ENCODE results near the gene CAPRIN1.
"Not testable (repeated sequence)": the region's sequence is repeated elsewhere in the genome, so short reads cannot be mapped to it uniquely, and the experiment has no call there.

CAPRIN1 gene

DNA sequence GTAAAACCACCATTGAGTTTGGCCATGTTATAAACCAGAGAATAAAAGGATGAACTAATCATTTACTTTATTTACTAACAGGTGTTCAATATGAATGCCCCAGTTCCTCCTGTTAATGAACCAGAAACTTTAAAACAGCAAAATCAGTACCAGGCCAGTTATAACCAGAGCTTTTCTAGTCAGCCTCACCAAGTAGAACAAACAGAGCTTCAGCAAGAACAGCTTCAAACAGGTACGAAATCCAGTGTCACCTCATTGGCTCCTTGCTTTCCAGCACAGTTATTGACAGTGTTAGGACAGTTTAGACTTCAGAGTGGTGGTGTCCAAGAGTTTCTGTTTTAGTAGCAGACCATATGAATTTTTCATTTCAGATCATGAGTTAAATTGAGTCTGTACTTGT is 40.3 kb downstream of the CAPRIN1 start:
- no peak for DNase-seq (ENCODE audit: low read depth, low spot score)

DNA sequence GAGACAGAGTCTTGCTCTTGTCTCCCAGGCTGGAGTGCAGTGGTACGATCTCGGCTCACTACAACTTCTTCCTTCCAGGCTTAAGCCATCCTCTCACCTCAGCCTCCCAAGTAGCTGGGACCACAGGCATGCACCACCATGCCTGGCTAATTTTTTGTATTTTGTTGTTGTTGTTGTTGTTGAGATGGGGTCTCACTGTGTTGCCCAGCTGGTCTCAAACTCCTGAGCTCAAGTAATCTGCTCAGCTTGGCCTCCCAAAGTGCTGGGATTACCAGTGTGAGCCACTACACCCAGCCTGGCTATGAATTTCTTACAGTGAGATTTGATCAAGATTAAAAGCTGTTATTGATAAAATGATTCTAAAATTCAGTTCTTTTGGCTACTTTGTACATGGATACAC is 43.4 kb downstream of the CAPRIN1 start:
- DNase-seq (ENCODE audit: low read depth, low spot score), result not testable (repeated sequence)

DNA sequence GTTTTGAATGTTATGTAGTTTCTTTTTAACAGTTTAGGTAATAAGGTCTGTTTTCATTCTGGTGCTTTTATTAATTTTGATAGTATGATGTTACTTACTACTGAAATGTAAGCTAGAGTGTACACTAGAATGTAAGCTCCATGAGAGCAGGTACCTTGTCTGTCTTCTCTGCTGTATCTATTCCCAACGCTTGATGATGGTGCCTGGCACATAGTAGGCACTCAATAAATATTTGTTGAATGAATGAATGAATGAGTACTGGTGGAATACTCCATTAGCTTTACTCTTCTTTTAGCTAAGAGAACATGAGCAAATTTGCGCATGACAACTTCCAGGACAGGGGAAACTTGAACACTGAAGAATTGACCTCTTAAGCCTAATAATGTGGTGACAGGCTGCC is 47.3 kb downstream of the CAPRIN1 start:
- DNase-seq (ENCODE audit: low read depth, low spot score), result no peak

- DNase-seq (ENCODE audit: low read depth, low spot score), result no peak
Measured at GRCh38 chr11:34104680-34105078, 53.1 kb downstream of the CAPRIN1 start.

- DNase-seq (ENCODE audit: low read depth, low spot score), result peak; percentile 99
Measured at GRCh38 chr11:34105079-34105956, 53.8 kb downstream of the CAPRIN1 start, which contains the start of gene NAT10. Gene NAT10 (plus strand): TSS chr11:34105629. CDS start chr11:34108226, 2,597 bp downstream.

DNA sequence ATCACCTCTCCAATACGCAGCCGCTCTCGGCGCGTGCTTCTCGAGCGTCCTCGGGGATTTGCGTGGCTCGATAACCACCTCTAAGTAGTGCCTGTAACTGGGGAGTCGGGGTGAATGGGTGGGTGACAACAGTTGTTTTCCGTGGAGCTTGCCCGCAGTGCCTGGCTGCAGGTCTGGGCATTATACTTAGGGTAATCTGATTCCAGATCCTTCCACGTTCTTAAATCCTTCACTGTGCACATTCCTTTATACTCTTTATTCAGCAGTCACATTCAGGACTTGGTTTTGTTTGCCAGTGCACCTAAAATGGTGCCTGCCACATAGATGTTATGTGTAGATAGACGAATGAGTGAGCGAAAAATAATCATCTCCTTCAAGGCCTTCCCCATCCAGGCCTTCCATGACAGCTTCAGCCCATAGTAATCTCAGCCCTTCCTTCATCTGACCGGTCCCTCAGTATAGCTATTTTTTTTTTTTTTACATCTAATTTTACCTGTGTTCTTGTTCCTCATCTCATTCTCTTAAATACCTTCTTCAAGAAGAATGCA is 54.5 kb downstream of the CAPRIN1 start:
- DNase-seq (ENCODE audit: low read depth, low spot score), result no peak

- DNase-seq (ENCODE audit: low read depth, low spot score), result no peak
Measured at GRCh38 chr11:34111722-34112270, 60.3 kb downstream of the CAPRIN1 start.

DNA sequence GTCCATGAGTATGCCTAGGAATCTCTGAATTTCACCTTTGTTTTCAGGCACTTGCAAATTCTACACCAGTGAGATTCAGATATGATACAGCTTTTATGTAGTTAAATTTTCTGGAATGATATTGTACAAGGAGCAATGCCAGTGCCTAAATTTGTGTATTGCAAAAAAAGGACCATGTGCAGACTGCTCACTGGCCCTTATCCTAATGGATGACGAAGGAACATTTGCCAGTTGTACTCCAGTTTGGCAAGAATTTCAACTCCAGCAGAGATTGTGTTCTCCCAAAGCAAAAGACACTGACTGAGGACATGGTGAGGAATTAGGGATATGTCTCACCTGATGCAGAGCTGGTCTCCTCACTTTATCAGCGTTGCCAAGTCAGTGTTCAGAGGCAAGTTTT is 62.5 kb downstream of the CAPRIN1 start:
- DNase-seq (ENCODE audit: low read depth, low spot score), result no peak

GRCh38 chr11:34114471-34114870 is 62.9 kb downstream of the CAPRIN1 start:
- DNase-seq (ENCODE audit: low read depth, low spot score), result no peak

DNA sequence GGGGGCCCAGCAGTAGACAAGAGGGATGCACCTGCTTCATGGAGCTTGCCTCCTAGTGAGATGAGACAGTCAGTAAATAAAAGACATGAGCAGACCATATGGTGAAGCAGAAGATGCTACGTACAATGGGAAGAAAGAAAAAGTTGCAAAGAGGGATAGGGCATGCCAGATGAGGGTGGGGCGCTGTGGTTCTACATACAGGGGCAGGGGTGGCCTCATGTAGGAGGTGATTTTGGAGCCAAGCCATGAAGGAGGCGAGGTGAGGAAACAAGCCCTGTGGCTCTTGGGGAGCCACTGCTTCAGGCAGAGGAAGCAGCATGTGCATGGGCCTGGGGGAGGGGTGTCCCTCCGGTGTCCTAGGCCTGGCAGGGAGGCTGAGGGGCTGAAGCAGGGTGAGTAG is 69.1 kb downstream of the CAPRIN1 start:
- DNase-seq (ENCODE audit: low read depth, low spot score), result no peak

DNA sequence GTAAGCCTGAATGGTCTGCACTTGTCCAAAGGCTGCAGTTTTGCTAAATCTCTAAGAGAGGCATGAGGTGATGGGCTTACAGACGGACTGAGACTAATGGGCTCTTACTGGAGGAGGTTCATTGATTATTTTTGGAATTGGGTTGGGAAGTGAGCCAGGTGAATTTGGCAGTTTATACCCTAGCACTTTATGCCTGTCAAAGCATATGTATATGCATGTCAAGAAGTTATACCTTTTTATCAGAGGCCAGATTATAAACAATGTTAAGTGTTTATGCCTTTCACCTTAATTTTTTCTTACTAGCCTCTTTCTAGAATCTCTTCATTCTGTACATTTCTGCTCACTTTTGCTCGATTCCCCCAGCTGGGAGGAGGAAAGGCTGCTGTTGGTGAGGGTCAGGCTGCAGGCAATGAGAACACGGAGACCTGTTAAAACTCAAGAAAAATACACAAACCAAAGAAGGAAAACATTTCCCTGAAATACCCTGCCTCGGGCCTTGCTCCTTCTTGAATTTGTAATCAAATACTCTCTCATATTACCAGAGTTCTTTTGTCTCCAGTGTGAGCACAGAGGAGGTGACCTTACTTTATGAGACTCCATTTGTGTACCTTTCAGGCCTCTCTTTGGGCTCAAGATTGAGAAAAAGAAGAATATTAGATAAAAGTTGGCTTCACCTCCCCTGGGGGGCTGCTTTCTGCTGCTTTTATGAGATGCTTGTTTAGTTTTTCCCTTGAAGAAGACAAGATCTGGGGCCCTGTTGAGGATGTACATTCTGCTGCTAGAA is 73.5 kb downstream of the CAPRIN1 start:
- no peak for DNase-seq (ENCODE audit: low read depth, low spot score)

- DNase-seq (ENCODE audit: low read depth, low spot score), result no peak
Measured at GRCh38 chr11:34126959-34127848, 75.7 kb downstream of the CAPRIN1 start.

DNA sequence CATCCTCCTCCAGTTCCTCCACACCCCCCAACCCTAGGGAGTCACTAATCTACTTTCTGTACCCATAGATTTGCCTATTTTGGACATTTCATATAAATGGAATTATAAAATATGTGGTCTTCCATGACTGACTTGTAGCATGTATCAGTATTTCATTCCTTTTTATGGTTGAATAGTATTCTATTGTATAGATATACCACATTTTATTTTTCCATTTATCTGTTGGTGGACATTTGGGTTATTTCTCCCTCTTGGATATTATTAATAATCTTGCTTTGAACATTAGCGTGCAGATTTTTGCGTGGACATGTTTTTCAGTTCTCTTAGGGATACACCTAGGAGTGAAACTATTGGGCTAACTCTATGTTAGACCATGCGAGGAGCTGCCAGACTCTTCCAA is 77.3 kb downstream of the CAPRIN1 start:
- DNase-seq (ENCODE audit: low read depth, low spot score), result no peak

- no peak for DNase-seq (ENCODE audit: low read depth, low spot score)
Measured at GRCh38 chr11:34132261-34132965, 80.9 kb downstream of the CAPRIN1 start.

- DNase-seq (ENCODE audit: low read depth, low spot score), result no peak
Measured at GRCh38 chr11:34134765-34135164, 83.2 kb downstream of the CAPRIN1 start.

DNA sequence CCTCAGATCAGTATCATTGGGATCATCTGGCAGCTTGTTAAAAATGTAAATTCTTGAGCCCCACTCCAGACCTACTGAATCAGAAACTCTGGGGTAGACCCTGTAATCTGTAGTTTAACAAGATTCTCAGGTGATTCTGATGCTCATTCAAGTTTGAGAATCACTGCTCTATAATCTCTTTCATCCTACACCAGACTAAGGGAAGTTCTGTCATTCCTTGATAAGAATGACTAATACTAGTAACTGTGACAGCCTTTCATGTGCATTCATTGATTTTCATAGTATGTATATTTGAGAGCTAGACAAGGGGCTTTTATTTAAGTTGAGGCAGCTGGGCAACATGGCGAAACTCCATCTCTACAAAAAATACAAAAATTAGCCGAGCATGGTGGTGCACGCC is 83.9 kb downstream of the CAPRIN1 start:
- no peak for DNase-seq (ENCODE audit: low read depth, low spot score)

DNA sequence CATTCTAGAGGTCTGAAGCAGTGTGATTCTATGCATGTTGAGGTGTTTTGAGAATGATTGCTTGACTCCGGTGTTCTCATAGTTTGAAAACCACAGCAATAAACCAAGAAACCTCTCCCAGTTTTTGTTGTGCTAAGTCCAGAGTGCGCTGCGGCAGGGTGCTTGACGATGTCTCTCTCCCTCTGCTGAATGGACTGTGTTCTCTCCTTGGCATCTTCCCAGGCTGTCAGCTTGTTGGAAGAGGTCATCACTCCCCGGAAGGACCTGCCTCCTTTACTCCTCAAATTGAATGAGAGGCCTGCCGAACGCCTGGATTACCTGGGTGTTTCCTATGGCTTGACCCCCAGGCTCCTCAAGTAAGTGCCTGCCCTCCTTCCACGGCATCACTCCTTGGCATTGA is 84.9 kb downstream of the CAPRIN1 start:
- no peak for DNase-seq (ENCODE audit: low read depth, low spot score)

DNA sequence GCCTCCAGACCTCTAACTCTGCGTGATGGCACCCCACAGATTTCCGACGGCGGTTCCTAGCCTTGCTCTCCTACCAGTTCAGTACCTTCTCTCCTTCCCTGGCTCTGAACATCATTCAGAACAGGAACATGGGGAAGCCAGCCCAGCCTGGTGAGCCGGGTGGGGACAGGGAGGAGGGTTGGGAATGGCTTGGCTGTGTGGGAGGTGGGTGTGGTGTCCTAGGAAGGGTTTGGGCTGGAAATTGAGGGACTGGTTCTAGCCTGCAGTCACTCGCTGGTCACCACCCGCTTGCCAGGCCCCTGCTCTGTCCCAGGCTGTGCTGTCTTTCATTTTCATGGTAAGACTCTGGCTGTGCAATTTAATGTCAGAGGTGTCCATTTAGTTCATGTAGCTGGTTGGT is 87.8 kb downstream of the CAPRIN1 start:
- no peak for DNase-seq (ENCODE audit: low read depth, low spot score)

- DNase-seq (ENCODE audit: low read depth, low spot score), result no peak
Measured at GRCh38 chr11:34140149-34140548, 88.6 kb downstream of the CAPRIN1 start.

- DNase-seq (ENCODE audit: low read depth, low spot score), result no peak
Measured at GRCh38 chr11:34143048-34143447, 91.5 kb downstream of the CAPRIN1 start.

DNA sequence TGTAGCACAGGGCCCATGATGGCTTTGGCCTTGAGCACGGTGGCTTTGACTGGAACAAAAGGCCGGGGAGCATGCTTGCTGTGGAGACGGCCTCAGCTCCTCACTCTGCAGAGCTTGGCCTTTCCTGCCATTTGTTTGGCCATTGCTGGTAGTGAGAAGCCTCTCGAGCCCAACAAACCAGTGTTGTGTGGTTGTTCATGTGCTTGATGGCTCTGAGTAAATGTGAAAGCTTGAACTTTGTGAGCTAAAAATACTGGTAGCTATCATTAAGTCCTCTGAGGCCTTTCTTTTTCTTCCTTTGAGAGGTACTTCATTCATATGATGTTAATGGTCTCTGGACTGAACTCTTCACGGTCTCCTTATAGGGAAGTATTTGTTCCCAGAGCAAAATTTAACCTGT is 93.5 kb downstream of the CAPRIN1 start:
- DNase-seq (ENCODE audit: low read depth, low spot score), result no peak
